IPS DF 6.9 (cell line): ENCODE data around the gene NOL3.
A peak's percentile ranks its signal among the peaks of the same experiment; 100 is the strongest.

Experiments
- DNase-seq: peaks from one replicate; pipeline ENCODE4 v3.0.0-alpha.2; 2013; ENCODE audit warnings: low read depth, low spot score
- H3K27ac ChIP-seq: one replicate; pipeline ENCODE4 v1.5.1; 2013; ENCODE audit warnings: low read length, control low read depth
- H3K27me3 ChIP-seq: 2 replicates; pipeline ENCODE4 v1.6.1; 2013; ENCODE audit warnings: mild to moderate bottlenecking, low read length; ENCODE audit not compliant: control insufficient read depth, insufficient read depth
- H3K36me3 ChIP-seq: 2 replicates; pipeline ENCODE4 v1.6.1; 2013; ENCODE audit warnings: low read length; ENCODE audit not compliant: control insufficient read depth, insufficient read depth
- H3K4me1 ChIP-seq: 2 replicates; pipeline ENCODE4 v1.6.1; 2013; ENCODE audit warnings: low read length; ENCODE audit not compliant: control insufficient read depth, insufficient read depth
- H3K4me3 ChIP-seq: 2 replicates; pipeline ENCODE4 v1.5.1; 2013; ENCODE audit warnings: mild to moderate bottlenecking, low read length
- H3K9me3 ChIP-seq: 2 replicates; pipeline ENCODE4 v1.6.1; 2013; ENCODE audit warnings: low read length, inconsistent platforms; ENCODE audit not compliant: control insufficient read depth, insufficient read depth
- WGBS: extraction: QIAGEN DNeasy Blood & Tissue Kit; methylation state at CpG from one replicate; pipeline ENCODE4 v1.1.7; 2013; ENCODE audit warnings: mixed read lengths, missing lambda C conversion rate; ENCODE audit not compliant: insufficient read length, insufficient coverage; 5-methylcytosine and 5-hydroxymethylcytosine counted together

NOL3 gene

GRCh38 chr16:67154578-67155294, 15.6 kb upstream of the NOL3 start:
- WGBS, result no CpG with 5 or more reads among the region's 61 CpGs
- no peaks in the 10 kb centered on the region for H3K36me3 ChIP-seq
- DNase-seq, result no peak
- H3K27ac ChIP-seq, result no peak overlapping the region
- H3K4me1 ChIP-seq, result peaks cover 5% of the 10 kb centered on the region
- H3K9me3 ChIP-seq, result no peaks in the 10 kb centered on the region
- peak overlapping the region; percentile 20; the same call in 1 of the 2 replicates for H3K4me3 ChIP-seq
- peaks cover 71% of the 10 kb centered on the region for H3K27me3 ChIP-seq

- H3K4me1 ChIP-seq, result peaks cover 5% of the 10 kb centered on the region
Observed at GRCh38 chr16:67155295-67156142, 14.8 kb upstream of the NOL3 start.

GRCh38 chr16:67156143-67156844, 14.0 kb upstream of the NOL3 start:
- no peaks in the 10 kb centered on the region for H3K9me3 ChIP-seq
- H3K27me3 ChIP-seq, result peaks cover 83% of the 10 kb centered on the region
- no peaks in the 10 kb centered on the region for H3K36me3 ChIP-seq
- no peak overlapping the region for H3K4me3 ChIP-seq
- H3K27ac ChIP-seq, result no peak overlapping the region
- no peak for DNase-seq
- H3K4me1 ChIP-seq, result peaks cover 3% of the 10 kb centered on the region; the same call in 1 of the 2 replicates
- WGBS, result no CpG with 5 or more reads among the region's 15 CpGs

More at GRCh38 chr16:67155295-67156142, 14.8 kb upstream of the NOL3 start:
- H3K9me3 ChIP-seq, result no peaks in the 10 kb centered on the region
- H3K4me3 ChIP-seq, result peak overlapping the region; percentile 20; the same call in 1 of the 2 replicates
- H3K27ac ChIP-seq, result no peak overlapping the region
- H3K36me3 ChIP-seq, result no peaks in the 10 kb centered on the region
- DNase-seq, result no peak
- WGBS, result no CpG with 5 or more reads among the region's 74 CpGs
- H3K27me3 ChIP-seq, result peaks cover 77% of the 10 kb centered on the region

- no peak overlapping the region for H3K4me3 ChIP-seq
- WGBS, result no CpG with 5 or more reads among the region's 7 CpGs
- DNase-seq, result no peak
- H3K9me3 ChIP-seq, result no peaks in the 10 kb centered on the region
- H3K36me3 ChIP-seq, result no peaks in the 10 kb centered on the region
- peaks cover 3% of the 10 kb centered on the region; the same call in 1 of the 2 replicates for H3K4me1 ChIP-seq
- peaks cover 87% of the 10 kb centered on the region for H3K27me3 ChIP-seq
- H3K27ac ChIP-seq, result no peak overlapping the region
Observed at GRCh38 chr16:67157106-67157748, 13.1 kb upstream of the NOL3 start.

- no peak for DNase-seq
- Histone ChIP-seq H3K4me3 (no peak overlapping the region), H3K36me3 (no peaks in the 10 kb centered on the region), H3K4me1 (peaks cover 3% of the 10 kb centered on the region; the same call in 1 of the 2 replicates), H3K27ac (no peak overlapping the region), H3K27me3 (peaks cover 89% of the 10 kb centered on the region), H3K9me3 (no peaks in the 10 kb centered on the region)
- WGBS, result no CpG with 5 or more reads among the region's 7 CpGs
Observed at GRCh38 chr16:67157892-67158635, 12.3 kb upstream of the NOL3 start.

GRCh38 chr16:67158637-67159600, 11.4 kb upstream of the NOL3 start:
- Histone ChIP-seq H3K27me3 (peaks cover 91% of the 10 kb centered on the region), H3K36me3 (no peaks in the 10 kb centered on the region), H3K27ac (no peak overlapping the region), H3K9me3 (no peaks in the 10 kb centered on the region), H3K4me3 (peak overlapping the region; percentile 38; the same call in 1 of the 2 replicates), H3K4me1 (peaks cover 7% of the 10 kb centered on the region; the same call in 1 of the 2 replicates)
- DNase-seq, result no peak
- no CpG with 5 or more reads among the region's 34 CpGs for WGBS

- Histone ChIP-seq H3K27me3 (peaks cover 93% of the 10 kb centered on the region), H3K27ac (no peak overlapping the region), H3K36me3 (no peaks in the 10 kb centered on the region; the same call in 1 of the 2 replicates), H3K4me3 (no peak overlapping the region), H3K4me1 (peaks cover 10% of the 10 kb centered on the region), H3K9me3 (no peaks in the 10 kb centered on the region)
- WGBS, result no CpG with 5 or more reads among the region's 25 CpGs
- DNase-seq, result no peak
Observed at GRCh38 chr16:67161595-67162058, 8.7 kb upstream of the NOL3 start.

GRCh38 chr16:67162506-67163163, 7.7 kb upstream of the NOL3 start:
- Histone ChIP-seq H3K27me3 (peaks cover 93% of the 10 kb centered on the region), H3K4me3 (peak overlapping the region; percentile 24; the same call in 1 of the 2 replicates)
- no peak for DNase-seq

More at GRCh38 chr16:67162506-67163163, 7.7 kb upstream of the NOL3 start:
- Histone ChIP-seq H3K4me1 (peaks cover 10% of the 10 kb centered on the region), H3K36me3 (no peaks in the 10 kb centered on the region; the same call in 1 of the 2 replicates), H3K27ac (no peak overlapping the region), H3K9me3 (no peaks in the 10 kb centered on the region)
- no CpG with 5 or more reads among the region's 44 CpGs for WGBS
